BLaER1 (cell line): ENCODE results near the gene JUP.
"Not testable (repeated sequence)": the region's sequence is repeated elsewhere in the genome, so short reads cannot be mapped to it uniquely, and the experiment has no call there.

ENCODE experiments used
- H3K27ac ChIP-seq: shearing (Covaris generic); formaldehyde crosslinking; 2 replicates; pipeline ENCODE4 v1.8.1; 2022
- H3K27me3 ChIP-seq: shearing (Covaris generic); formaldehyde crosslinking; 2 replicates; pipeline ENCODE4 v1.8.1; 2022
- H3K36me3 ChIP-seq: shearing (Covaris generic); formaldehyde crosslinking; 2 replicates; pipeline ENCODE4 v1.8.1; 2022
- H3K4me1 ChIP-seq: shearing (Covaris generic); formaldehyde crosslinking; 2 replicates; pipeline ENCODE4 v1.8.1; 2022
- H3K4me2 ChIP-seq: shearing (Covaris generic); formaldehyde crosslinking; 2 replicates; pipeline ENCODE4 v1.8.1; 2022
- H3K4me3 ChIP-seq: shearing (Covaris generic); formaldehyde crosslinking; 2 replicates; pipeline ENCODE4 v1.8.1; 2022
- H3K9ac ChIP-seq: shearing (Covaris generic); formaldehyde crosslinking; 2 replicates; pipeline ENCODE4 v1.8.1; 2022
- H3K9me3 ChIP-seq: shearing (Covaris generic); formaldehyde crosslinking; 2 replicates; pipeline ENCODE4 v1.8.1; 2022
- H4K20me1 ChIP-seq: shearing (Covaris generic); formaldehyde crosslinking; 2 replicates; pipeline ENCODE4 v1.8.1; 2022
- Cebpa-rat ChIP-seq: shearing (Covaris generic); IDR thresholded peaks from 2 replicates; pipeline ENCODE4 v1.8.1; 2022

JUP gene

DNA sequence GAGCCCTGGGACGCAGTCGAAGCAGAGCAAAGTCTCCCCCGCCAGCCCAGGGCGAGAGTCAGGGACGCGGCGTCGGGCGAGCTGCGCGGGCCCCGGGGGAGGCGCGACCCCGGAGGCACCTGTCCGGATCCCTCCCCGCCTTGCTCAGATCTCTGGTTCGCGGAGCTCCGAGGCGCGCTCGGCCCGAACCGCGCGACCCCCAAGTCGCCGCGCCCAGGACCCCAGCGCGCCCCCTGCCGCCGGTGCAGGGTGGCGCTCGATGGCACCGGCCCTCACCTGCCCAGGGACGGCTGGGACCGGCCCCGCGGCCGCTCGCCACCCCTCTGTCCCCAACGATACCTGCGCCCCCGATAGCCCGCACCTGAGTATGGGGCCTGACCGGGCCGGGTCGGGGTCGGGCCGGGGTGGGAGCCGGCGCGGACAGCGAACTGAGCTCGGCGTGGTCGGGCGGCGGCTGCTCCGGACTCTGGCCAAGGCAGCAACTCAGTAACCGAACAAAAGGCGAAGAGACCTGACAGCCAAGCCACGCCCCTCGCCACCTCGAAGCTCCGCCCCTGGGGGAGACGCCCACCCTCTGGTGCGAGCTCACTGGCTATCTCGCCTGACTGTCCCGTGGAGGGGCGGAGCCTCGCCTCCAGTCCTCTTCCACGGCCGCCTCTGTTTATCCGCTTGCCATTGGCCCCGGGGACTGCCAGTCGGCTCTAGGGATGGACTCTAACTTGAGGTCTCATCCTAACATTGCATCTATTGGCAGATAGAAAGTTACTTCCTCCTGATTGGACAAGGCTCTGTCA is at the start of gene JUP:
TSS of gene JUP (minus strand) at position 485 of the 794 bp plus-strand sequence. CDS start 14,857 bp downstream, outside the sequence.
- TF ChIP-seq Cebpa-rat = no peak
- peak within 1 kb of the TSS; percentile 94 for H3K4me3 ChIP-seq
- peaks cover 78% of the 10 kb centered on the region for H3K4me1 ChIP-seq
- H3K9me3 ChIP-seq = no peaks in the 10 kb centered on the region
- H3K27me3 ChIP-seq = no peaks in the 10 kb centered on the region
- no peaks in the 10 kb centered on the region for H3K36me3 ChIP-seq
- peaks cover 35% of the 10 kb centered on the region for H4K20me1 ChIP-seq
- H3K9ac ChIP-seq = peak within 1 kb of the TSS; percentile 99
- H3K27ac ChIP-seq = peak within 1 kb of the TSS; percentile 100
- H3K4me2 ChIP-seq = peak within 1 kb of the TSS; percentile 99

DNA sequence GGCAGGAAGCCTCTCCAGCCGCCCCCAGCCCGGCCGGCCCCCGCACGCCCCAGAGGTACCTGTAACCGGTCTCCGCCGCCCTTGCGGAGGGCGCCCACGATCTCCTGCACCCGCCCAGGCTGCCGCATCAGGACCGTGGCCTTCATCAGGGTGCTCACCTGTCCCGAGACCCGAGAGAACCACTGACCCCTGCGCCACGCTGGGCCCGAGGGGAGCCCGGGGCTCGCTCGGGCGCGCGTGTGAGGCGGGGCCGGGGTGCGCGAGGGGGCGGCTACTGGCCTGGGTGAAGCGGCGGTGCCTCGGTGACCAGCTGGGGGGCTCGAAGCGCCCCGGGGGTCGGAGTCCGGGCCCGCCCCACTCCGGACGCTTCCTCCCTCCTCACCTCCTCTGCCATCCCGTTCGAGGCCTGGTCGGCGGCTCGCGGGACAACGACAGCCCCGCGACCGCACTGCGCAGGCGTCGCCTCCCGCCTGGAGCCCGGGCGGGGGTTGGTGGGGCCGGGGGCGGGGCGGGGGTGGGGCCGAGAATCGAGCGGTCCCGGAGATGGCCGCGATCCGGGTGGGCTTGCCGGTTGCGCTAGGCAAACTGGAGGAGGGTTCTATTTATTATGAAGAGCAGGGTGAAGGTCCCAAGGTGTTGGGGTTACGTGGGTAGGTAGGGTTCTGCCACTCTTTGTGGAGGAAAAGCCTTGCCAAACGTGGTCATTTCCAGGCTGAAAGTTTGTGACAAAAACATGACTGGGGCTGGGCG is 49.5 kb upstream of the JUP start, which contains the start of gene NT5C3B:
TSS of gene NT5C3B (minus strand) at position 433 of the 750 bp plus-strand sequence. CDS start at position 394, 39 bp downstream.
- H3K4me3 ChIP-seq = peak within 1 kb of the TSS; percentile 97
- H3K36me3 ChIP-seq = peaks cover 34% of the 10 kb centered on the region
- TF ChIP-seq Cebpa-rat = no peak
- H3K9ac ChIP-seq = peak within 1 kb of the TSS; percentile 93
- no peaks in the 10 kb centered on the region for H3K9me3 ChIP-seq
- H3K4me2 ChIP-seq = peak within 1 kb of the TSS; percentile 91
- no peaks in the 10 kb centered on the region for H3K27me3 ChIP-seq
- peaks cover 19% of the 10 kb centered on the region for H3K4me1 ChIP-seq
- peaks cover 6% of the 10 kb centered on the region; the same call in 1 of the 2 replicates for H4K20me1 ChIP-seq
- H3K27ac ChIP-seq = peak within 1 kb of the TSS; percentile 89

- H4K20me1 ChIP-seq = peaks cover 6% of the 10 kb centered on the region; the same call in 1 of the 2 replicates
- peak overlapping the region; percentile 93 for H3K9ac ChIP-seq
- peak overlapping the region; percentile 89 for H3K27ac ChIP-seq
- no peaks in the 10 kb centered on the region for H3K27me3 ChIP-seq
- H3K4me3 ChIP-seq = peak overlapping the region; percentile 97
- H3K9me3 ChIP-seq = no peaks in the 10 kb centered on the region
- peak overlapping the region; percentile 91 for H3K4me2 ChIP-seq
- H3K36me3 ChIP-seq = peaks cover 41% of the 10 kb centered on the region
- peaks cover 19% of the 10 kb centered on the region for H3K4me1 ChIP-seq
- no peak for TF ChIP-seq Cebpa-rat
Measured at GRCh38 chr17:41835214-41835799, 48.8 kb upstream of the JUP start.

GRCh38 chr17:41829961-41830360 is 43.5 kb upstream of the JUP start:
- not testable (repeated sequence) for H3K4me1 ChIP-seq, H3K27ac ChIP-seq, H3K9ac ChIP-seq, H4K20me1 ChIP-seq, H3K27me3 ChIP-seq, H3K4me3 ChIP-seq, H3K9me3 ChIP-seq, H3K4me2 ChIP-seq
- peaks cover 95% of the 10 kb centered on the region for H3K36me3 ChIP-seq

DNA sequence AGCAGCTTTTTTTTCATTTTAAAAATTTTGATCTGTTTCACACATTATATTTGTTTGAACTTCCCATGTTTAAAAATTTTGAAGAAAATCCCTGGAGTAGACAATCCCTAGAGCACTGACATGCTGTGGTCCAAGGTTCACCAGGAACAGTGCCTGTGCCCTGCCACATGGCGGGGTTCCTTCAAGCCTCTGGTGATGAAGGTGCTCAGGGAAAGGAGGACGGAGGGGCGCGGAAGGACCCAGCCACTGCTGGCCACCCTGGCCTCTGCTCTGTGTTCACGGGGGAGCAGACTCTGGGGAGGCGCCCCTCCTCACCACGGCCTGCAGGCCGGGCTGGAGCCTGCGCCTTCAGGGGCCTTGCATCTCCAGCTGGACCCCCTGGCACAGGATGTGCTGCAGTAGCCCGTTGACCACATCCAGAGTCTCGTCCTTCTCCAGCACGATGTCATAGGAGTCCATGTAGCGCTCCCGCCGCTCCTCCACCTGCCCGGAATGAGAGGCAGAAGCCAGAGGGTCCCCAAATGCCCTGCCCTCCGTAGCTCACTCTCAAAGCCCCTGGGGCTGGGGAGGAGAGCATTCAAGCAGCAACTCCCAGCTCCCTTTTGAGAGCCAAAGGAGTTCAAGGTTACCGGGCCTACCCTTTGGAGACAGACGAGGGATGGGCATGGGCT is 38.8 kb upstream of the JUP start:
- Histone ChIP-seq H3K4me2 (no peak overlapping the region), H3K27me3 (no peaks in the 10 kb centered on the region), H3K4me1 (no peaks in the 10 kb centered on the region), H3K4me3 (no peak overlapping the region), H3K9me3 (no peaks in the 10 kb centered on the region), H3K27ac (no peak overlapping the region), H3K9ac (no peak overlapping the region), H4K20me1 (no peaks in the 10 kb centered on the region), H3K36me3 (peaks cover 71% of the 10 kb centered on the region)
- no peak for TF ChIP-seq Cebpa-rat

- H3K9me3 ChIP-seq = no peaks in the 10 kb centered on the region
Measured at GRCh38 chr17:41824086-41824485, 37.6 kb upstream of the JUP start.

GRCh38 chr17:41823580-41823979 is 37.1 kb upstream of the JUP start:
- H3K4me3 ChIP-seq = no peak overlapping the region
- H3K9me3 ChIP-seq = no peaks in the 10 kb centered on the region
- H3K4me1 ChIP-seq = no peaks in the 10 kb centered on the region
- no peak overlapping the region for H3K27ac ChIP-seq
- no peak for TF ChIP-seq Cebpa-rat
- no peak overlapping the region for H3K4me2 ChIP-seq
- H3K9ac ChIP-seq = no peak overlapping the region
- no peaks in the 10 kb centered on the region for H4K20me1 ChIP-seq
- peaks cover 54% of the 10 kb centered on the region for H3K36me3 ChIP-seq
- H3K27me3 ChIP-seq = no peaks in the 10 kb centered on the region

More at GRCh38 chr17:41824086-41824485, 37.6 kb upstream of the JUP start:
- H3K27ac ChIP-seq = no peak overlapping the region
- no peaks in the 10 kb centered on the region for H3K4me1 ChIP-seq
- no peaks in the 10 kb centered on the region for H4K20me1 ChIP-seq
- no peak overlapping the region for H3K4me3 ChIP-seq
- H3K4me2 ChIP-seq = no peak overlapping the region
- H3K27me3 ChIP-seq = no peaks in the 10 kb centered on the region
- no peak for TF ChIP-seq Cebpa-rat
- no peak overlapping the region for H3K9ac ChIP-seq
- H3K36me3 ChIP-seq = peaks cover 59% of the 10 kb centered on the region

- H3K4me3 ChIP-seq = no peak overlapping the region
- no peaks in the 10 kb centered on the region for H3K27me3 ChIP-seq
- H3K4me2 ChIP-seq = no peak overlapping the region
- H3K4me1 ChIP-seq = no peaks in the 10 kb centered on the region
- no peaks in the 10 kb centered on the region for H4K20me1 ChIP-seq
- H3K9ac ChIP-seq = no peak overlapping the region
- no peaks in the 10 kb centered on the region for H3K9me3 ChIP-seq
- H3K27ac ChIP-seq = no peak overlapping the region
- H3K36me3 ChIP-seq = peaks cover 49% of the 10 kb centered on the region
- no peak for TF ChIP-seq Cebpa-rat
Measured at GRCh38 chr17:41823141-41823524, 36.6 kb upstream of the JUP start.
